IMR-90 (cell line): Measurements from ENCODE around the gene ZFPL1. TPM values are rescaled to one million over a fixed set of nuclear protein-coding genes. Genes with fewer than 3 reads are reported as not detected.
A peak's percentile ranks its signal among the peaks of the same experiment; 100 is the strongest.

Source experiments
- ATAC-seq: fragments of 200-7000 bp; cut with Tn5 transposase; 2 replicates; pipeline ENCODE4 v1.9.1; 2020; ENCODE audit warnings: low read depth, mild to moderate bottlenecking, moderate library complexity
- BruUV-seq: library from RNA; stranded (reverse); fragments of 400-500 nt; replicated peaks from 2 replicates; lab custom pipeline; 2021; lab: Mats Ljungman, UMichigan
- CTCF ChIA-PET: fragments of 300-600 bp; formaldehyde crosslinking; extraction: SDS; loops from one replicate; lab custom pipeline; 2021; ENCODE audit warnings: antibody characterized with exemption; lab: Yijun Ruan, JAX
- POLR2A ChIA-PET: fragments of 300-600 bp; sonication (Branson Sonifier 250); formaldehyde crosslinking; loops from one replicate; lab custom pipeline; 2022; ENCODE audit warnings: antibody characterized with exemption; ENCODE audit not compliant: unreplicated experiment; lab: Charles Lee
- DNase-seq: peaks from one replicate; pipeline ENCODE4 v3.0.0; 2013
- H2AFZ ChIP-seq: replicated peaks from 2 replicates; pipeline ENCODE3; 2013; ENCODE audit warnings: low read length, mild to moderate bottlenecking; ENCODE audit not compliant: poor library complexity
- H2AK5ac ChIP-seq: 2 replicates; pipeline ENCODE4 v1.6.1; 2013; ENCODE audit warnings: low read depth, low read length, inconsistent platforms
- H2AK9ac ChIP-seq: replicated peaks from 2 replicates; pipeline ENCODE3; 2013; ENCODE audit warnings: mild to moderate bottlenecking, low read depth, low read length, moderate library complexity; ENCODE audit not compliant: poor library complexity
- H2BK120ac ChIP-seq: 2 replicates; pipeline ENCODE4 v1.6.1; 2013; ENCODE audit warnings: low read depth, low read length, inconsistent platforms
- H2BK15ac ChIP-seq: 3 replicates; pipeline ENCODE4 v1.6.1; 2013; ENCODE audit warnings: low read depth, low read length, inconsistent platforms
- H2BK20ac ChIP-seq: 2 replicates; pipeline ENCODE4 v1.6.1; 2013; ENCODE audit warnings: low read depth, mild to moderate bottlenecking, inconsistent platforms, low read length, moderate library complexity
- H2BK5ac ChIP-seq: 2 replicates; pipeline ENCODE4 v1.6.1; 2013; ENCODE audit warnings: mild to moderate bottlenecking, low read depth, low read length, inconsistent platforms; ENCODE audit not compliant: poor library complexity, severe bottlenecking
- H3K14ac ChIP-seq: replicated peaks from 2 replicates; pipeline ENCODE4 v1.6.1; 2013; ENCODE audit warnings: low read depth, low read length, inconsistent platforms
- H3K18ac ChIP-seq: 2 replicates; pipeline ENCODE4 v1.6.1; 2013; ENCODE audit warnings: low read depth, low read length, control low read depth
- H3K23ac ChIP-seq: 2 replicates; pipeline ENCODE4 v1.6.1; 2013; ENCODE audit warnings: low read depth, low read length, inconsistent platforms
- H3K27ac ChIP-seq: 2 replicates; pipeline ENCODE4 v1.5.1; 2013; ENCODE audit warnings: mild to moderate bottlenecking, control low read depth, low read length; ENCODE audit not compliant: insufficient read depth
- H3K27me3 ChIP-seq: 2 replicates; pipeline ENCODE4 v1.6.1; 2013; ENCODE audit warnings: low read length; ENCODE audit not compliant: control insufficient read depth, insufficient read depth
- H3K36me3 ChIP-seq: 2 replicates; pipeline ENCODE4 v1.6.1; 2013; ENCODE audit warnings: low read length, mixed read lengths; ENCODE audit not compliant: control insufficient read depth, insufficient read depth
- H3K4ac ChIP-seq: 2 replicates; pipeline ENCODE4 v1.6.1; 2013; ENCODE audit warnings: low read depth, low read length, inconsistent platforms
- H3K4me1 ChIP-seq: 2 replicates; pipeline ENCODE4 v1.6.1; 2013; ENCODE audit warnings: low read length, mixed read lengths; ENCODE audit not compliant: control insufficient read depth, insufficient read depth
- H3K4me2 ChIP-seq: 2 replicates; pipeline ENCODE4 v1.6.1; 2013; ENCODE audit warnings: low read depth, mild to moderate bottlenecking, control low read depth, low read length, moderate library complexity
- H3K4me3 ChIP-seq: 2 replicates; pipeline ENCODE4 v1.5.1; 2013; ENCODE audit warnings: low read depth, mild to moderate bottlenecking, control low read depth, low read length, moderate library complexity; ENCODE audit not compliant: insufficient read depth
- H3K56ac ChIP-seq: 2 replicates; pipeline ENCODE4 v1.6.1; 2013; ENCODE audit warnings: low read length, inconsistent platforms; ENCODE audit not compliant: insufficient read depth; ENCODE audit errors: extremely low read depth
- H3K79me1 ChIP-seq, 2 experiments: 2 replicates each; pipeline ENCODE4 v1.6.1; 2013; ENCODE audit warnings: low read length in 2 of 2, inconsistent platforms in 1 of 2, low read depth in 1 of 2
- H3K9ac ChIP-seq: 2 replicates; pipeline ENCODE4 v1.6.1; 2013; ENCODE audit warnings: low read depth, low read length, control low read depth
- H3K9me1 ChIP-seq: 2 replicates; pipeline ENCODE4 v1.6.1; 2013; ENCODE audit warnings: low read length, inconsistent platforms; ENCODE audit not compliant: insufficient read depth
- H3K9me3 ChIP-seq: 2 replicates; pipeline ENCODE4 v1.6.1; 2013; ENCODE audit warnings: low read length; ENCODE audit not compliant: control insufficient read depth, insufficient read depth
- H4K20me1 ChIP-seq: 2 replicates; pipeline ENCODE4 v1.6.1; 2013; ENCODE audit warnings: low read length, inconsistent platforms; ENCODE audit not compliant: insufficient read depth
- H4K5ac ChIP-seq: 2 replicates; pipeline ENCODE4 v1.6.1; 2013; ENCODE audit warnings: mild to moderate bottlenecking, low read depth, low read length, control low read depth
- H4K8ac ChIP-seq, 2 experiments: 2 replicates each; pipeline ENCODE4 v1.6.1; 2013; ENCODE audit warnings: low read depth in 2 of 2, low read length in 2 of 2, control low read depth in 1 of 2, inconsistent platforms in 1 of 2
- H4K91ac ChIP-seq: 2 replicates; pipeline ENCODE4 v1.6.1; 2013; ENCODE audit warnings: low read depth, low read length, inconsistent platforms; ENCODE audit not compliant: insufficient read depth
- BHLHE40 ChIP-seq: fragments of 150-350 bp; IDR thresholded peaks from 2 replicates; pipeline ENCODE4 v1.6.1; 2016; ENCODE audit warnings: mild to moderate bottlenecking, low read depth, low read length
- CEBPB ChIP-seq: IDR thresholded peaks from 2 replicates; pipeline ENCODE4 v1.6.1; 2012; ENCODE audit warnings: low read depth, low read length, improper control_type of control experiment
- FOS ChIP-seq: fragments of 150-350 bp; IDR thresholded peaks from 2 replicates; pipeline ENCODE4 v1.6.1; 2016; ENCODE audit warnings: low read depth, low read length
- MAFK ChIP-seq: IDR thresholded peaks from 2 replicates; pipeline ENCODE4 v1.6.1; 2012; ENCODE audit warnings: low read depth, low read length, improper control_type of control experiment
- MAZ ChIP-seq: IDR thresholded peaks from 2 replicates; pipeline ENCODE4 v1.6.1; 2012; ENCODE audit warnings: low read depth, mild to moderate bottlenecking, low read length, improper control_type of control experiment, moderate library complexity, borderline replicate concordance
- MXI1 ChIP-seq: IDR thresholded peaks from 2 replicates; pipeline ENCODE4 v1.6.1; 2012; ENCODE audit warnings: low read depth, mild to moderate bottlenecking, low read length, moderate library complexity, borderline replicate concordance
- NFE2L2 ChIP-seq: fragments of 150-350 bp; IDR thresholded peaks from 2 replicates; pipeline ENCODE4 v1.6.1; 2016; ENCODE audit warnings: low read depth, mild to moderate bottlenecking, low read length
- POLR2A ChIP-seq: IDR thresholded peaks from 2 replicates; pipeline ENCODE4 v1.6.1; 2012; ENCODE audit warnings: mild to moderate bottlenecking, low read depth, low read length
- RAD21 ChIP-seq: IDR thresholded peaks from 2 replicates; pipeline ENCODE4 v1.6.1; 2012; ENCODE audit warnings: low read length, improper control_type of control experiment
- RCOR1 ChIP-seq: IDR thresholded peaks from 2 replicates; pipeline ENCODE4 v1.6.1; 2012; ENCODE audit warnings: mild to moderate bottlenecking, low read length, improper control_type of control experiment; ENCODE audit not compliant: insufficient replicate concordance
- RFX5 ChIP-seq: IDR thresholded peaks from 2 replicates; pipeline ENCODE4 v1.8.0; 2012; ENCODE audit warnings: low read depth, mild to moderate bottlenecking, low read length, moderate library complexity
- SMC3 ChIP-seq: fragments of 150-350 bp; IDR thresholded peaks from 2 replicates; pipeline ENCODE4 v1.6.1; 2016; ENCODE audit warnings: low read depth, mild to moderate bottlenecking, antibody characterized with exemption, low read length, moderate library complexity
- WGBS, 2 experiments: methylation state at CpG; one replicate each; pipeline versions ENCODE4 v1.1.5 to v1.1.7; 2013; ENCODE audit warnings: missing lambda C conversion rate in 2 of 2; ENCODE audit not compliant: insufficient read length in 1 of 2; ENCODE audit errors: extremely low coverage in 2 of 2; 5-methylcytosine and 5-hydroxymethylcytosine counted together
- dilution Hi-C: fragments of 300-500 bp; cut with HindIII; formaldehyde crosslinking; loops from one replicate; pipeline ENCODE4 v1.14.3; 2018; ENCODE audit warnings: low sequenced_read_pairs; ENCODE audit not compliant: unreplicated experiment
- in situ Hi-C: fragments of 300-500 bp; cut with MboI; formaldehyde crosslinking; loops from 3 replicates; pipeline ENCODE4 v1.14.3; 2019; ENCODE audit warnings: low sequenced_read_pairs, inconsistent platforms, mixed read lengths
- intact Hi-C: fragments of 100-400 bp; cut with micrococcal nuclease; formaldehyde crosslinking; loops from 2 replicates; pipeline ENCODE4 v1.10.0; 2022
- polyA plus RNA-seq, 3 experiments: library from polyadenylated mRNA; depleted of rRNA; stranded (reverse); fragments of >200 nt; gene quantifications; 2 replicates each; pipeline ENCODE4 v1.2.3, GENCODE V29; 2012; ENCODE audit warnings: low replicate concordance in 1 of 3
- total RNA-seq: library from RNA; depleted of rRNA; stranded (reverse); fragments of >200 nt; gene quantifications from 2 replicates; pipeline ENCODE4 v1.2.3, GENCODE V29; 2012
- TF ChIP-seq, protein P1 (sequence below): fragments of 150-350 bp; IDR thresholded peaks from 2 replicates; pipeline ENCODE4 v1.6.1; 2017; ENCODE audit warnings: mild to moderate bottlenecking, antibody characterized with exemption, low read length, low read depth

ZFPL1 gene
- total and polyA plus RNA-seq, 2 of the 4 experiments (the other 2 are of a cell fraction) = 24.0 to 67.5 TPM

DNA sequence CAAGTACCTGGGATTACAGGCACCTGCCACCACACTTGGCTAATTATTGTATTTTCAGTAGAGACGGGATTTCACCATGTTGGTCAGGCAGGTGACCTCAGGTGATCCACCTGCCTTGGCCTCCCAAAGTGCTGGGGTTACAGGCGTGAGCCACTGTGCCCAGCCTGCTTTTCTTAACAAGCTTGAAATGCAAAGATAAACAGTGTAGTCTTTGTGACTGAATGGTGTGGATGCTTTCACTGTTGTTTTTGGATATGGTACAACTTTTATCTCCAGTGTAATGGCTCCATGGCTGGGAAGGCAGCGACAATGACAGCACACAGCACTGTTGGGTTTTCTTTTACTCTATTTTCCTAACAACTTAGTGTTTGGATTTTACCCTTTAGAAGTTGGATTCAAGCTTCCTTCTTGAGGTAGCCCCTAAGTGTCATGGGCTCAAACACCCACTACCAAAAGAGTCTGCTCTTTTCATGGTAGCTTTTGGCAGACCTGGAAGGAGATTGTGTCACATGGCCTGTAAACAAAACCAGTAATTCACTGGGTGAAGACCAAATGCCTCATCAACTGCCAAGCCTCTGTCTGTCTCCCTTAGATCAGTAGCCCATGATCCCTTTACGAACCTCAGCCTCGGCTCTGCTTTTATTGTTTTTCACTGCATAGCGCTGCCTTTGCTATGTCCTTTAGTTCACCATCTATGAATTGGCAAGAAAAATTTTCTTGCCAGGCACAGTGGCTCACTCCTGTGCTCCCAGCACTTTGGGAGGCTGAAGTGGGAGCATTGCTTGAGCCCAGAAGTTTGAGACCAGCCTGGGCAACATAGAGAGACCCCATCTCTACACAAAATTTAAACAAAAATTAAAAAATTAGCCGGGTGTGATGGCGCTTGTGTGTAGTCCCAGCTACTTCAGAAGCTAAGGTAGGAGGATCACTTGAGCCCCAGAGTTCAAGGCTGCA is 18.4 kb downstream of the ZFPL1 start:
- dilution Hi-C loops (no loop called here), in situ Hi-C loops (no loop called here), intact Hi-C loops (no loop called here)
- H2AFZ ChIP-seq = no peak overlapping the region
- peaks cover 4% of the 10 kb centered on the region for H3K4me1 ChIP-seq
- H2BK120ac ChIP-seq = no peak overlapping the region
- no peak overlapping the region; the same call in 1 of the 2 replicates for H3K27ac ChIP-seq
- no peak overlapping the region for H2BK20ac ChIP-seq
- ChIA-PET CTCF (interaction anchor here (1.1 kb wide), 1 partner anchor 8 kb away, joined by 5 read pairs; no protein-coding TSS in a partner anchor), POLR2A (no interaction called here)
- no peaks in the 10 kb centered on the region for H3K9me3 ChIP-seq
- H3K4me2 ChIP-seq = no peak overlapping the region
- H3K18ac ChIP-seq = no peak overlapping the region
- H2AK9ac ChIP-seq = no peak overlapping the region
- H3K36me3 ChIP-seq = peaks cover 5% of the 10 kb centered on the region
- no peak overlapping the region for H4K8ac ChIP-seq
- H4K5ac ChIP-seq = no peak overlapping the region
- peaks cover 11% of the 10 kb centered on the region for H3K9me1 ChIP-seq
- no peak overlapping the region for H3K14ac ChIP-seq
- H3K23ac ChIP-seq = no peak overlapping the region
- peak; percentile 52 for DNase-seq
- no peak overlapping the region for H2AK5ac ChIP-seq
- H3K9ac ChIP-seq = no peak overlapping the region
- no peak for TF ChIP-seq CEBPB
- TF ChIP-seq MAZ = no peak
- TF ChIP-seq NFE2L2 = no peak
- no peak for TF ChIP-seq MAFK
- TF ChIP-seq, protein P1, sequence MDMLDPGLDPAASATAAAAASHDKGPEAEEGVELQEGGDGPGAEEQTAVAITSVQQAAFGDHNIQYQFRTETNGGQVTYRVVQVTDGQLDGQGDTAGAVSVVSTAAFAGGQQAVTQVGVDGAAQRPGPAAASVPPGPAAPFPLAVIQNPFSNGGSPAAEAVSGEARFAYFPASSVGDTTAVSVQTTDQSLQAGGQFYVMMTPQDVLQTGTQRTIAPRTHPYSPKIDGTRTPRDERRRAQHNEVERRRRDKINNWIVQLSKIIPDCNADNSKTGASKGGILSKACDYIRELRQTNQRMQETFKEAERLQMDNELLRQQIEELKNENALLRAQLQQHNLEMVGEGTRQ = no peak
- TF ChIP-seq FOS = no peak
- no peak for TF ChIP-seq BHLHE40
- TF ChIP-seq POLR2A = no peak
- no peak for TF ChIP-seq RCOR1
- TF ChIP-seq RFX5 = no peak
- TF ChIP-seq SMC3 = no peak
- no peak for TF ChIP-seq MXI1
- no peak for TF ChIP-seq RAD21
- no peak overlapping the region for H2BK15ac ChIP-seq
- H3K27me3 ChIP-seq = no peaks in the 10 kb centered on the region
- no TSS peak for BruUV-seq
- H3K4ac ChIP-seq = no peak overlapping the region
- H3K4me3 ChIP-seq = no peak overlapping the region
- ATAC-seq = peak; percentile 79
- H2BK5ac ChIP-seq = no peak overlapping the region
- H3K79me1 ChIP-seq = peaks cover 17 to 55% of the 10 kb centered on the region in 2 experiments
- no peak overlapping the region for H3K56ac ChIP-seq
- H4K20me1 ChIP-seq = peaks cover 3% of the 10 kb centered on the region; the same call in 1 of the 2 replicates
- 67% methylated on average over 1 of the region's 8 CpGs; no CpG with 5 or more reads in 1 of the 2 experiments for WGBS, 2 experiments
- no peak overlapping the region for H4K91ac ChIP-seq
